ENCODE measurements around the gene SHB.

SHB gene, protein sequence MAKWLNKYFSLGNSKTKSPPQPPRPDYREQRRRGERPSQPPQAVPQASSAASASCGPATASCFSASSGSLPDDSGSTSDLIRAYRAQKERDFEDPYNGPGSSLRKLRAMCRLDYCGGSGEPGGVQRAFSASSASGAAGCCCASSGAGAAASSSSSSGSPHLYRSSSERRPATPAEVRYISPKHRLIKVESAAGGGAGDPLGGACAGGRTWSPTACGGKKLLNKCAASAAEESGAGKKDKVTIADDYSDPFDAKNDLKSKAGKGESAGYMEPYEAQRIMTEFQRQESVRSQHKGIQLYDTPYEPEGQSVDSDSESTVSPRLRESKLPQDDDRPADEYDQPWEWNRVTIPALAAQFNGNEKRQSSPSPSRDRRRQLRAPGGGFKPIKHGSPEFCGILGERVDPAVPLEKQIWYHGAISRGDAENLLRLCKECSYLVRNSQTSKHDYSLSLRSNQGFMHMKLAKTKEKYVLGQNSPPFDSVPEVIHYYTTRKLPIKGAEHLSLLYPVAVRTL

DNA sequence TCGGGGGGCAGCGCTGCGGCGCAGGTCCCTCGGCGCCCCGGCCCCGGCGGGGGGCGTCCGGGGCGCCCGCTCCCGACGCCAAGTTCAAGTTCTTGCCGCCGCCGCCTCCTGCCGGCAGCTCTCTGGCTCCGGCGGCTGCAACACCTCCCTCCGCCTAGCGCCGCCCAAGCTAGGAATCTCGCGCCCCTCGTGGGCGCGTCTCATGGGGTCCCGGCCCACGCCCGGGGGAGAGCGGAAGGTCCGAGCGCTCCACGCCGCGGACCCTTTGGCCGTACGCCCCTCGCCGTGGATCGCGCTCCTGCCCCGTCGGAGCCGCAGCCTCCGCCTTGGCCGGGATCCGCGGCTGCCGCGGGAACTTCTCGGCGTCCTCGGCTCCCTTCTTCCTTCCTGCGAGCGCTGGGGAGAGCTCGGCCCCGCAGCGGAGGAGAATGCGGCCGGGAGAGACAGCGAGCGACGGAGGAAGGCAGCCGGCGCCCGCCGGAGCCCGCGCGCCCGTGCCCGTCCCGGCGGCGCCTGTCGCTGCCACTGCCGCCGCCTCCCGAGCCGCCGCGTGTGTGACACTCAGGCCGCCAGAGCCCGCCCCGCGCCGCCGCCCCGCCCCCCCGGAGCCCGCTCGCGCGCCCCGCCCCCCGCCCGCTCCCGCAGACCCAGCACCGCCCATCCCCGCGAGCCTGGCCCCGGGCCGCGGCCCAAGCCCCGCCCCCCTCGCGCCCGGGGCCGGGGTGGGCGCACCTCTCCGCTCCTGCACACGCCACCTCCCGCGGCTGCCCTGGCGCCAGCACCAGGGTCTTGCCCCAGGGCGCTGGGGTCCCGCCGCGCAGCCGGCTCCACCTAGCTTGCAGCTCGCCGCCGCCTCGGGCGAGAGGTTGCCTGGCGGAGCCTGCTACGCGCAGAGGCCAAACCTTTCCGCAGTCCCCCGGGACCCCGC lies at the start of gene SHB:
TSS of gene SHB (minus strand) at position 527 of the 928 bp plus-strand sequence. CDS start 582 bp downstream, outside the sequence.
- Histone ChIP-seq H3K27ac (ENCODE audit: low read depth, low read length) (peak within 1 kb of the TSS; percentile 81), H3K4me1 (ENCODE audit: control insufficient read depth, insufficient read depth, low read length) (peaks cover 22% of the 10 kb centered on the region), H3K9me3 (ENCODE audit: control insufficient read depth, insufficient read depth, low read length) (no peaks in the 10 kb centered on the region), H3K4me3 (ENCODE audit: low read depth, low read length) (peak within 1 kb of the TSS; percentile 74), H3K27me3 (ENCODE audit: control insufficient read depth, insufficient read depth, low read length) (peaks cover 26% of the 10 kb centered on the region), H3K36me3 (ENCODE audit: control insufficient read depth, insufficient read depth, low read length) (no peaks in the 10 kb centered on the region), H3K9ac (ENCODE audit: low read depth, low read length) (peak within 1 kb of the TSS; percentile 41; the same call in 1 of the 2 replicates)

GRCh38 chr9:38117651-38118050 lies 48.6 kb upstream of the SHB start:
- Histone ChIP-seq H3K27me3 (ENCODE audit: control insufficient read depth, insufficient read depth, low read length) (0 out of 2 replicates have a peak, but pooled peaks cover 7% of the 10 kb centered on the region), H3K27ac (ENCODE audit: low read depth, low read length) (no peak overlapping the region), H3K4me1 (ENCODE audit: control insufficient read depth, insufficient read depth, low read length) (no peaks in the 10 kb centered on the region), H3K9me3 (ENCODE audit: control insufficient read depth, insufficient read depth, low read length) (no peaks in the 10 kb centered on the region), H3K36me3 (ENCODE audit: control insufficient read depth, insufficient read depth, low read length) (no peaks in the 10 kb centered on the region), H3K9ac (ENCODE audit: low read depth, low read length) (no peak overlapping the region), H3K4me3 (ENCODE audit: low read depth, low read length) (no peak overlapping the region)

DNA sequence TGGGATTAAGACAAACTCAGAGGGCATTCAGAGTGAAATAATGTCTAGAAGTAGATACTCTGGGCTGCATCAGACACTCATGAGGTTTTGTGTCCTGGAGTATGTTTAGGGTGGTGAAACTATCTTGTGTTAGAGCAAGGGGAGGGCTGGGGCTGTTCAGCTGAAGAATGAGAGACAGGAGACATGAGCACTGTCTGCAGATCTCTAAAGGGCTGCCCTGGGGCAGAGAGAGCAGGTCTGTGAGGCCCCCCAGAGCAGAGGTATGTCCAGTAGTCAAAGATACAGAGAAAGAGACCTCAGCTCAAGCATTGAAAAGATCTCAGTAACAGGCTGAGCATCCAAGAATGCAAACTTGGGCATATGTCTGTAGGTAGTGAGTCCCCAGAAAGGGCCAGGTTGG lies 45.9 kb upstream of the SHB start:
- H3K27me3 ChIP-seq (ENCODE audit: control insufficient read depth, insufficient read depth, low read length), result 0 out of 2 replicates have a peak, but pooled peaks cover 3% of the 10 kb centered on the region
- H3K9me3 ChIP-seq (ENCODE audit: control insufficient read depth, insufficient read depth, low read length), result no peaks in the 10 kb centered on the region
- H3K4me3 ChIP-seq (ENCODE audit: low read depth, low read length), result no peak overlapping the region
- no peaks in the 10 kb centered on the region for H3K4me1 ChIP-seq (ENCODE audit: control insufficient read depth, insufficient read depth, low read length)
- no peaks in the 10 kb centered on the region for H3K36me3 ChIP-seq (ENCODE audit: control insufficient read depth, insufficient read depth, low read length)
- no peak overlapping the region for H3K27ac ChIP-seq (ENCODE audit: low read depth, low read length)
- no peak overlapping the region for H3K9ac ChIP-seq (ENCODE audit: low read depth, low read length)

- H3K4me3 ChIP-seq (ENCODE audit: low read depth, low read length), result no peak overlapping the region
- no peak overlapping the region for H3K27ac ChIP-seq (ENCODE audit: low read depth, low read length)
- H3K9ac ChIP-seq (ENCODE audit: low read depth, low read length), result no peak overlapping the region
- H3K36me3 ChIP-seq (ENCODE audit: control insufficient read depth, insufficient read depth, low read length), result no peaks in the 10 kb centered on the region
- H3K4me1 ChIP-seq (ENCODE audit: control insufficient read depth, insufficient read depth, low read length), result no peaks in the 10 kb centered on the region
- 0 out of 2 replicates have a peak, but pooled peaks cover 7% of the 10 kb centered on the region for H3K27me3 ChIP-seq (ENCODE audit: control insufficient read depth, insufficient read depth, low read length)
- no peaks in the 10 kb centered on the region for H3K9me3 ChIP-seq (ENCODE audit: control insufficient read depth, insufficient read depth, low read length)
These were observed 43.4 kb upstream of the SHB start for GRCh38 chr9:38112456-38112855.

- Histone ChIP-seq H3K36me3 (ENCODE audit: control insufficient read depth, insufficient read depth, low read length) (no peaks in the 10 kb centered on the region), H3K27ac (ENCODE audit: low read depth, low read length) (no peak overlapping the region), H3K4me1 (ENCODE audit: control insufficient read depth, insufficient read depth, low read length) (no peaks in the 10 kb centered on the region), H3K9me3 (ENCODE audit: control insufficient read depth, insufficient read depth, low read length) (no peaks in the 10 kb centered on the region), H3K4me3 (ENCODE audit: low read depth, low read length) (no peak overlapping the region), H3K9ac (ENCODE audit: low read depth, low read length) (no peak overlapping the region), H3K27me3 (ENCODE audit: control insufficient read depth, insufficient read depth, low read length) (0 out of 2 replicates have a peak, but pooled peaks cover 7% of the 10 kb centered on the region)
These were observed 43.0 kb upstream of the SHB start for GRCh38 chr9:38112049-38112448.

- no peaks in the 10 kb centered on the region for H3K9me3 ChIP-seq (ENCODE audit: control insufficient read depth, insufficient read depth, low read length)
- no peaks in the 10 kb centered on the region for H3K4me1 ChIP-seq (ENCODE audit: control insufficient read depth, insufficient read depth, low read length)
- H3K27ac ChIP-seq (ENCODE audit: low read depth, low read length), result no peak overlapping the region
- no peak overlapping the region for H3K4me3 ChIP-seq (ENCODE audit: low read depth, low read length)
- H3K9ac ChIP-seq (ENCODE audit: low read depth, low read length), result no peak overlapping the region
- H3K36me3 ChIP-seq (ENCODE audit: control insufficient read depth, insufficient read depth, low read length), result no peaks in the 10 kb centered on the region
- H3K27me3 ChIP-seq (ENCODE audit: control insufficient read depth, insufficient read depth, low read length), result 0 out of 2 replicates have a peak, but pooled peaks cover 4% of the 10 kb centered on the region
These were observed 41.4 kb upstream of the SHB start for GRCh38 chr9:38110476-38110875.

GRCh38 chr9:38109601-38110000 lies 40.6 kb upstream of the SHB start:
- Histone ChIP-seq H3K9me3 (ENCODE audit: control insufficient read depth, insufficient read depth, low read length) (no peaks in the 10 kb centered on the region), H3K4me3 (ENCODE audit: low read depth, low read length) (no peak overlapping the region), H3K9ac (ENCODE audit: low read depth, low read length) (no peak overlapping the region), H3K36me3 (ENCODE audit: control insufficient read depth, insufficient read depth, low read length) (no peaks in the 10 kb centered on the region), H3K27me3 (ENCODE audit: control insufficient read depth, insufficient read depth, low read length) (0 out of 2 replicates have a peak, but pooled peaks cover 4% of the 10 kb centered on the region), H3K27ac (ENCODE audit: low read depth, low read length) (no peak overlapping the region), H3K4me1 (ENCODE audit: control insufficient read depth, insufficient read depth, low read length) (no peaks in the 10 kb centered on the region)

DNA sequence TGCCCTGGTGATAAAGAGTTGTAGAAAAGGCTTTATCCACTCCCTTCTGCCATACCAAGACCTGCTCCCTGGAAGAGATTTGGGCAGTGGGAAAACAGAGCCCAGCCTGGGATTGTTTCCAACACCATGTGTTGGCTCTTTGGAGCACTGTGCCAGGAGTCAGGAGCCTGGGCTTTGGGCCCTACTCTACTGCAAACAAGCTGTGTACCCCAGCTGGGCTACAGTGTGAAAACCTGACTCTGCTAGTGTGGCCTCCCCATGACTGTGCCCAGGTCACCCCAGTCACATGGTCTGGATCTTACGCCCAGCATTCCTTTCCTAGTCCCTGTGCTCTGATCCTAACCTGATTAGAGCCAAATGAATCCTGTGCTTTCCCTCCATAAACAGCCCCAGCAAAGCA lies 39.3 kb upstream of the SHB start:
- Histone ChIP-seq H3K27ac (ENCODE audit: low read depth, low read length) (no peak overlapping the region), H3K27me3 (ENCODE audit: control insufficient read depth, insufficient read depth, low read length) (0 out of 2 replicates have a peak, but pooled peaks cover 4% of the 10 kb centered on the region), H3K9ac (ENCODE audit: low read depth, low read length) (no peak overlapping the region), H3K9me3 (ENCODE audit: control insufficient read depth, insufficient read depth, low read length) (no peaks in the 10 kb centered on the region), H3K36me3 (ENCODE audit: control insufficient read depth, insufficient read depth, low read length) (no peaks in the 10 kb centered on the region), H3K4me3 (ENCODE audit: low read depth, low read length) (no peak overlapping the region), H3K4me1 (ENCODE audit: control insufficient read depth, insufficient read depth, low read length) (no peaks in the 10 kb centered on the region)

DNA sequence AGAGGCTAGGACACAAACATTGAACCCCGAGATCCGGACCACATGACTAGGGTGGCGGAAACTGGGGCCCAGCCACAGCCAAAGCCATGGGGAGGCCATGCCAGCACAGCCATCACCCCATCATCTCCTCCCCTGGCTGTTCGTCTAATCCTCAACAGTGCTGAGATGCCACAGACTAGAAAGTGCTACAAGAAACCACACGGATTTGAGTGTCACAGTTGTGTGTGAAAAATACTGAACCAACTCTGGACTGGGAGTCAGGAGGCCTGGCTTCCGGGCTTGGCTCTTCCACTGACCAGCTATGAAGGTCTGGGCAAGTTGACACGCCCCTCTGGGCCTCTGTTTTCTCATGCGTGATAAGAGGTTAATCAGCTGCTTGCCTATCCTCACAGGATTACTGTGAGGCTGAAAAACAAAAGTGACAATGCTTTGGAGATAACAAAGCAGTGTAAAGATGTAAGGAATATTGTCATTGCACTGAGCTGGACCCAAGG lies 38.8 kb upstream of the SHB start:
- H3K9me3 ChIP-seq (ENCODE audit: control insufficient read depth, insufficient read depth, low read length), result no peaks in the 10 kb centered on the region
- 0 out of 2 replicates have a peak, but pooled peaks cover 4% of the 10 kb centered on the region for H3K27me3 ChIP-seq (ENCODE audit: control insufficient read depth, insufficient read depth, low read length)
- no peak overlapping the region for H3K4me3 ChIP-seq (ENCODE audit: low read depth, low read length)
- no peaks in the 10 kb centered on the region for H3K4me1 ChIP-seq (ENCODE audit: control insufficient read depth, insufficient read depth, low read length)
- H3K27ac ChIP-seq (ENCODE audit: low read depth, low read length), result no peak overlapping the region
- H3K9ac ChIP-seq (ENCODE audit: low read depth, low read length), result no peak overlapping the region
- H3K36me3 ChIP-seq (ENCODE audit: control insufficient read depth, insufficient read depth, low read length), result no peaks in the 10 kb centered on the region

GRCh38 chr9:38107405-38107804 lies 38.4 kb upstream of the SHB start:
- Histone ChIP-seq H3K27ac (ENCODE audit: low read depth, low read length) (no peak overlapping the region), H3K36me3 (ENCODE audit: control insufficient read depth, insufficient read depth, low read length) (no peaks in the 10 kb centered on the region), H3K27me3 (ENCODE audit: control insufficient read depth, insufficient read depth, low read length) (0 out of 2 replicates have a peak, but pooled peaks cover 4% of the 10 kb centered on the region), H3K4me3 (ENCODE audit: low read depth, low read length) (no peak overlapping the region), H3K9me3 (ENCODE audit: control insufficient read depth, insufficient read depth, low read length) (no peaks in the 10 kb centered on the region), H3K9ac (ENCODE audit: low read depth, low read length) (no peak overlapping the region), H3K4me1 (ENCODE audit: control insufficient read depth, insufficient read depth, low read length) (no peaks in the 10 kb centered on the region)

Data from HUES48 (cell line).